ENCODE results near the gene IGFBPL1.

IGFBPL1 gene

DNA sequence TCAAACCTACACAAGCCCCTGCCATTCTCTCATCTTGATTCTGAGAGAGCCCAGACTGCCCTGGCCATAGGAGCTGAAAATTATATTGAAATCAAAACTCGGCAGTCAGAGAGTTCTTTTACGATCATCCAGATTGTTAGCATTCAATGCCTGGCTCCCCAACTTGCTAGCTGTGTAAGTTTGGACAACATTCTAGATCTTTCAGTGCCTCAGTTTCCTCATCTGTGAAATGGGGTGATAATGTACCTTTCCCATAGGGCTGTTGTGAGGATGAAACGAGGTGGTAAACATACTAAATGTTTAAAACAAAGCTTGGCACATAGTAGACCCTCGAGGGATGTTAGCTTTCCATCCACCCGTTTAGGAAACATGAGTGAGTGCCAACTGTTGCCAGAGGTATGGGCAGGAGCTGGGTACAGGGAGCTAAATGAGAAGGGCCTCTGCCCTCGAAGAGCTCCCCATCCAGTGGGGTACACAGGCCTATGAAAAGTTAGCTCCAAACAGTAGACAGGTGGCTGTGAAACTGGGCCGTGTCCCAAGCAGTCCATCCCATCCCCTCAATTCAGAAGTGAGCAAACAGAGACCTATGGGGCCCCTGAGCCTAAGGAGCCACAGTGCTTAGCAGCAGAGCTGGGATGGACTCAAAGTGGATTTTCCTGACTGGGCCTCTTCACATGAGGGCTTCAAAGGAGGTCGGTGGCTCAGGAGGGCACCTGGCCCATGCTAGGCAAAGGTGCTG lies 17.3 kb upstream of the IGFBPL1 start:
- H3K27ac ChIP-seq (ENCODE audit: low read depth, low read length), result no peak overlapping the region
- no peak overlapping the region for H3K9ac ChIP-seq (ENCODE audit: low read length)
- H3K4me3 ChIP-seq (ENCODE audit: low read depth, low read length), result no peak overlapping the region
- no peaks in the 10 kb centered on the region for H3K27me3 ChIP-seq (ENCODE audit: control insufficient read depth, insufficient read depth, low read length)
- H3K4me1 ChIP-seq (ENCODE audit: control insufficient read depth, insufficient read depth, low read length), result peaks cover 8% of the 10 kb centered on the region; the same call in 1 of the 2 replicates
- H3K9me3 ChIP-seq (ENCODE audit: control insufficient read depth, insufficient read depth, low read depth, low read length), result peaks cover 4% of the 10 kb centered on the region; the same call in 1 of the 2 replicates
- no peaks in the 10 kb centered on the region for H3K36me3 ChIP-seq (ENCODE audit: control insufficient read depth, insufficient read depth, low read length)

DNA sequence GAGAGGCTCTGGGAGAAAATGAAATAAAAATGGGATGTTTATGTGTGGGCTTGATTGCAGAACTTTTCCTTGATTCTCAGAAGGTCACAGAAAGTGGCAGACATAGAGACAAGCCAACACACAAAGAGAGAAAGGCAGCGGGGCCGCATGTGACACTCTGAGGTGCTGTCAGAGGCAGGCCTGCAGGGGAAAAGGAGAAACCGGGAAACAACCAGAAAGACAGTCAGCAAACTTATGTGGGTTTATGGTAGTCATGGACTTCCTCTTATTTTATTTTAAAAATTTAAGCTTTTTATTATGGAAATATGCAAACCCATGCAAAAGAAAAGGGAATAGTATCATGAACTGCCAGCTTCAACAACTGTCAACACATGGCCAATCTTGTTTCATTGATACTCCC lies 16.3 kb upstream of the IGFBPL1 start:
- no peaks in the 10 kb centered on the region for H3K36me3 ChIP-seq (ENCODE audit: control insufficient read depth, insufficient read depth, low read length)
- no peak overlapping the region for H3K27ac ChIP-seq (ENCODE audit: low read depth, low read length)
- H3K4me1 ChIP-seq (ENCODE audit: control insufficient read depth, insufficient read depth, low read length), result peaks cover 8% of the 10 kb centered on the region; the same call in 1 of the 2 replicates
- H3K9me3 ChIP-seq (ENCODE audit: control insufficient read depth, insufficient read depth, low read depth, low read length), result peaks cover 6% of the 10 kb centered on the region; the same call in 1 of the 2 replicates
- no peak overlapping the region for H3K4me3 ChIP-seq (ENCODE audit: low read depth, low read length)
- H3K27me3 ChIP-seq (ENCODE audit: control insufficient read depth, insufficient read depth, low read length), result no peaks in the 10 kb centered on the region
- no peak overlapping the region for H3K9ac ChIP-seq (ENCODE audit: low read length)

DNA sequence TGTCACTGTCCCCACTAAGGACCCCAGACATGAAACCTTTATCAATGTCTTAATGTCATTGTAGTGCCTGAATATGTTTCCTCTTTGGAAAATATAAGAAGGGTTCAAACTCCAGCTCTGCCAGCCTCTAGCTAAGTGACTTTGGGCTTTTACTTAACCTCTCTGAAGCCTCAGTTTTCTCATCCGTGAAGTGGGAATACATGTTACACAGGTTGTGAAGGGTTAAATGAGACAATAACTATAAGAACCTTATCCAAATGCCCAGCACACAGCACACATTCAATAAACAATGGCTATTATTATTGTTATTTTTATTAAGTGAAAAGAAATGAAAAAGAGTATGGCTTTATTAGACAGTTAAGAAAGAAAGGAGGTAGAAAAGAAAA lies 15.7 kb upstream of the IGFBPL1 start:
- Histone ChIP-seq H3K4me3 (ENCODE audit: low read depth, low read length) (no peak overlapping the region), H3K27ac (ENCODE audit: low read depth, low read length) (no peak overlapping the region), H3K9me3 (ENCODE audit: control insufficient read depth, insufficient read depth, low read depth, low read length) (peaks cover 6% of the 10 kb centered on the region; the same call in 1 of the 2 replicates), H3K9ac (ENCODE audit: low read length) (no peak overlapping the region), H3K27me3 (ENCODE audit: control insufficient read depth, insufficient read depth, low read length) (no peaks in the 10 kb centered on the region), H3K4me1 (ENCODE audit: control insufficient read depth, insufficient read depth, low read length) (peaks cover 8% of the 10 kb centered on the region; the same call in 1 of the 2 replicates), H3K36me3 (ENCODE audit: control insufficient read depth, insufficient read depth, low read length) (no peaks in the 10 kb centered on the region)

DNA sequence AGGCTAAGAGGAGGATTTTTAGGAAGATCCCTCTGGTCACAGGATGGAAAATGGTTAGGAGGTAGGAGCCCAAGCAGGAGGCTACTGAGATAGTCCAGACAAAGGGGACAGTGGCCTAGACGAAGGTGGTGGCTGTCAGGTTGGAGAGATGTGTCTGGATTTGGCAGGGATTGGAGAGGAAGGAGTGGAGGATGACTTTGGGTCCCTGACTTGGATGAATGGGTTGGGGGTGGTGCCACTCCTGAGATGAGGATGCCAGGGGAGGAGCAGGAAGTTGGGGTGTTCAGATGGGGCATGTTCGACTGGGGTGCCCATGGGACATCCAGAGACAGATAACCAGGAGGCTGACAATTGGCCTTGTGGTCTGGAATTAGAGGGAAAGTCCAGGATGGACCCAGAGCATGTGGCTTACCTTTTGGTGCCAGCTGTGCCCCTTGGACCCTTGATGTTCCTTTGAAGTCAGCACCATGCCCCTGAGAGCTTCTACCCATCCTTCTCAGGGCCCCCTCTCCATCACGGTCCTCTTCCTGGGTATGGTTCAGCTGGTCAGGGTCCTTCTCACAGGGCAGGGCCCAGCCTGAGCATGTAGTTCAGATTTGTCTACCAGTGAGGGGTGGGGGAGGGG lies 15.1 kb upstream of the IGFBPL1 start:
- H3K4me3 ChIP-seq (ENCODE audit: low read depth, low read length), result no peak overlapping the region
- peaks cover 8% of the 10 kb centered on the region; the same call in 1 of the 2 replicates for H3K4me1 ChIP-seq (ENCODE audit: control insufficient read depth, insufficient read depth, low read length)
- no peaks in the 10 kb centered on the region for H3K27me3 ChIP-seq (ENCODE audit: control insufficient read depth, insufficient read depth, low read length)
- no peak overlapping the region for H3K9ac ChIP-seq (ENCODE audit: low read length)
- no peak overlapping the region for H3K27ac ChIP-seq (ENCODE audit: low read depth, low read length)
- H3K9me3 ChIP-seq (ENCODE audit: control insufficient read depth, insufficient read depth, low read depth, low read length), result peaks cover 6% of the 10 kb centered on the region; the same call in 1 of the 2 replicates
- H3K36me3 ChIP-seq (ENCODE audit: control insufficient read depth, insufficient read depth, low read length), result no peaks in the 10 kb centered on the region

DNA sequence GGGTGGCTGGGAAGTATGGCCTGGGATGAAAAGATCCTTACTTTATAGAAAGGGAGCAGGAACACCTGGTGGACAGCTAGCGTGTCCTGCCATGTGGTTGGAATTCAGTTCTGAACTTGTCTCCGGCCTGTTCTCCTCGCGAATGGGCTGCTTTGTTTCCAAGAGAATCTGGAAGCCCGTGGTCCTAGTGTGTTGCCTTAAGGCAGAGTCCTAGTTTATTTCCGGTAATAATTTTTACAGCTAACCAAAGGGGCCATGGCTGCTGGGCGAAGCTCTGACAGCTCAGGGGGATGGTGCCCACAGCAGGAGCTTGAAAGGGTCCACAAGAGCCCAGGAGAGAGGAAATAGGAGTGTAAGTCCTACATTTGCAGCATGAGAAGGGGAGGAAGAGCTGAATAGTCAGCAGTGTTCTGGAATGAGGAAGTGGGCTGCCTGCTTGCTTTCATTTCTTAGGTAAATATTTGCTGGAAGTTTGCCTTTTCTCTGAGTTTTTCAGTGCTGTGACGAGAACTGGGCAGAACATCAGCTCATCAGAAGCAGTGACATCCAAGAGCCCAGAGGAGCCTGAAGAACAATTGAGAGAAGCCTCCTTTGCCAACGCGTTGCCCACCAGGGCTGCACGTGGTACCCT lies 13.1 kb upstream of the IGFBPL1 start:
- Histone ChIP-seq H3K4me3 (ENCODE audit: low read depth, low read length) (no peak overlapping the region), H3K36me3 (ENCODE audit: control insufficient read depth, insufficient read depth, low read length) (no peaks in the 10 kb centered on the region), H3K9ac (ENCODE audit: low read length) (no peak overlapping the region), H3K9me3 (ENCODE audit: control insufficient read depth, insufficient read depth, low read depth, low read length) (peaks cover 6% of the 10 kb centered on the region; the same call in 1 of the 2 replicates), H3K27me3 (ENCODE audit: control insufficient read depth, insufficient read depth, low read length) (no peaks in the 10 kb centered on the region), H3K27ac (ENCODE audit: low read depth, low read length) (no peak overlapping the region), H3K4me1 (ENCODE audit: control insufficient read depth, insufficient read depth, low read length) (peaks cover 8% of the 10 kb centered on the region; the same call in 1 of the 2 replicates)

DNA sequence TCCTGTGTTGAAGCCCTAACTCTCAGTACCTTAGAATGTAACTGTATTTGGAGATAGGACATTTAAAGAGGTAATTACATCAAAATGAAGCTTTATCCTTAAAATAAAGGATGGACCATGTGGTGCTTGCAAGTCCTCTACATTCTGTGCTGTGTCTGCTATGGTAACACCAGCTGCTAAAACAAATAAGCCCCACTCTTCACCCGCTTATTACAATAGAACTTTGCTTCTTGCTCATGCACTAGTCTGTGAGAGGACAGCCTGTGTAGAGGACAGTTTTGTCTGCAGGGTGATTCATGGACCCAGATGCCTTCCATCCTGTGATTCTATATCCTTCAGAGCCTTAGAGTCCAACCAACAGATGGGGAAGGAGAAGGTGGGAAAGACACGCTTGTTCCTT lies 12.5 kb upstream of the IGFBPL1 start:
- Histone ChIP-seq H3K9me3 (ENCODE audit: control insufficient read depth, insufficient read depth, low read depth, low read length) (peaks cover 6% of the 10 kb centered on the region; the same call in 1 of the 2 replicates), H3K27me3 (ENCODE audit: control insufficient read depth, insufficient read depth, low read length) (no peaks in the 10 kb centered on the region), H3K36me3 (ENCODE audit: control insufficient read depth, insufficient read depth, low read length) (no peaks in the 10 kb centered on the region), H3K4me1 (ENCODE audit: control insufficient read depth, insufficient read depth, low read length) (peaks cover 8% of the 10 kb centered on the region; the same call in 1 of the 2 replicates), H3K9ac (ENCODE audit: low read length) (no peak overlapping the region), H3K27ac (ENCODE audit: low read depth, low read length) (no peak overlapping the region), H3K4me3 (ENCODE audit: low read depth, low read length) (no peak overlapping the region)

DNA sequence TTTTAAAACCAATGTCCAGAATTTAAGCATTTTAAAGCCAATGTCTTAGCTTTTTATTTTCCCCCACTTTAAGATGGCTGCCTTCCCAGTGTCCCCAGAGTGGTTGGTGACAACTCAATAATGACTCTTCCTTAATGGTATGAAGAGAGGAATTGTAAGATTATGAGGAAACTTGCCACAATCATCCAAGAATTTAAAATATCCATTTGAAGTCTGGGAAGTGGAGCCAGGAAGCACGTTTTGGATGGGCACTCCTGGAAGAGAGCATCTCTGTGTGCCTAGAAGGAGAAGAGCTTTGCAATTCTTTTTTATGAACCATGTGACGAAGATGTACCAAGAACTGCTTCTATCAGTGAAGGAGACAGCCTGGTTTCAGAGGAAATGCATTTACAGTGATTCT lies 11.3 kb upstream of the IGFBPL1 start:
- H3K9me3 ChIP-seq (ENCODE audit: control insufficient read depth, insufficient read depth, low read depth, low read length), result peaks cover 6% of the 10 kb centered on the region; the same call in 1 of the 2 replicates
- H3K4me1 ChIP-seq (ENCODE audit: control insufficient read depth, insufficient read depth, low read length), result peaks cover 5% of the 10 kb centered on the region; the same call in 1 of the 2 replicates
- no peak overlapping the region for H3K27ac ChIP-seq (ENCODE audit: low read depth, low read length)
- H3K4me3 ChIP-seq (ENCODE audit: low read depth, low read length), result no peak overlapping the region
- H3K27me3 ChIP-seq (ENCODE audit: control insufficient read depth, insufficient read depth, low read length), result no peaks in the 10 kb centered on the region; the same call in 1 of the 2 replicates
- H3K36me3 ChIP-seq (ENCODE audit: control insufficient read depth, insufficient read depth, low read length), result no peaks in the 10 kb centered on the region
- H3K9ac ChIP-seq (ENCODE audit: low read length), result no peak overlapping the region

DNA sequence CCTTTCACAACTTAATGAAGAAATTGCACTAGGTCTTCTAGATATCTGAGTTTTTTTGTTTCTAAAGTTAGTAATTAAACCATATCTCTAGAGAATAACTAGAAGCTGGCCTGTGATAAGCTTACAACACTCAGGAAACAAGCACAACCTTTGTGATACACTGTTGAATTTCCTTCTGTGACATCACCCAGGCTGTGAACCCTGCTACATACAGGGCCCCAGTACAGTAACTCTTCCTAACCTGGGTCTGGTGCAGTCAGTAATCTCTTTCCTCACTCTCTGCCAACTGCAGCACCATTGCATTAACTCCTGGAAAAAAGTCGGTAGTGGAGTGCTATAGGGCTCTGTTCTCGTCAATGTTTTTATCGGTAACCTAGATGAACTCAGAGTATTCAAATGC lies 10.6 kb upstream of the IGFBPL1 start:
- no peak overlapping the region for H3K4me3 ChIP-seq (ENCODE audit: low read depth, low read length)
- H3K36me3 ChIP-seq (ENCODE audit: control insufficient read depth, insufficient read depth, low read length), result no peaks in the 10 kb centered on the region
- H3K9me3 ChIP-seq (ENCODE audit: control insufficient read depth, insufficient read depth, low read depth, low read length), result peaks cover 6% of the 10 kb centered on the region; the same call in 1 of the 2 replicates
- peaks cover 5% of the 10 kb centered on the region; the same call in 1 of the 2 replicates for H3K4me1 ChIP-seq (ENCODE audit: control insufficient read depth, insufficient read depth, low read length)
- H3K27ac ChIP-seq (ENCODE audit: low read depth, low read length), result no peak overlapping the region
- H3K9ac ChIP-seq (ENCODE audit: low read length), result no peak overlapping the region
- H3K27me3 ChIP-seq (ENCODE audit: control insufficient read depth, insufficient read depth, low read length), result no peaks in the 10 kb centered on the region; the same call in 1 of the 2 replicates

DNA sequence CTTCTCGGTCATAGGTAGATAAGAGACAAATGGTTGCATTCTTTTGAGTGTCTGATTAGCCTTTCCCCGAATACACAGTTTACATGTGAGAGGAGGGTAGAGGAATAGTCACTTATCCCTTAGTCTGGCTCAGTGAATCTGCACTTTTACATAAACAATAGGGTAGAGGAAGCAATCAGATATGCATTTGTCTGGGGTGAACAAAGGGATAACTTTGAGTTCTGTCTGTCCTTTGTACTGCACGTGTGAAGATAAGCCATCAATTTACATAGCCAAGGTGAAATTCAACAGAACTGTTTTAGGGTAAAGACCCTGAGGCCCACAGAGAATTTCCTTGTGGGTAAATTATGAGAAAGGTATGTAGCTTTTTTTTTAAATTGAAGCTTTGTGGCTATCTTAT lies 10.1 kb upstream of the IGFBPL1 start:
- no peaks in the 10 kb centered on the region for H3K36me3 ChIP-seq (ENCODE audit: control insufficient read depth, insufficient read depth, low read length)
- no peak overlapping the region for H3K9ac ChIP-seq (ENCODE audit: low read length)
- no peak overlapping the region for H3K27ac ChIP-seq (ENCODE audit: low read depth, low read length)
- H3K4me3 ChIP-seq (ENCODE audit: low read depth, low read length), result no peak overlapping the region
- H3K4me1 ChIP-seq (ENCODE audit: control insufficient read depth, insufficient read depth, low read length), result peaks cover 5% of the 10 kb centered on the region; the same call in 1 of the 2 replicates
- H3K27me3 ChIP-seq (ENCODE audit: control insufficient read depth, insufficient read depth, low read length), result no peaks in the 10 kb centered on the region; the same call in 1 of the 2 replicates
- H3K9me3 ChIP-seq (ENCODE audit: control insufficient read depth, insufficient read depth, low read depth, low read length), result peaks cover 6% of the 10 kb centered on the region; the same call in 1 of the 2 replicates

DNA sequence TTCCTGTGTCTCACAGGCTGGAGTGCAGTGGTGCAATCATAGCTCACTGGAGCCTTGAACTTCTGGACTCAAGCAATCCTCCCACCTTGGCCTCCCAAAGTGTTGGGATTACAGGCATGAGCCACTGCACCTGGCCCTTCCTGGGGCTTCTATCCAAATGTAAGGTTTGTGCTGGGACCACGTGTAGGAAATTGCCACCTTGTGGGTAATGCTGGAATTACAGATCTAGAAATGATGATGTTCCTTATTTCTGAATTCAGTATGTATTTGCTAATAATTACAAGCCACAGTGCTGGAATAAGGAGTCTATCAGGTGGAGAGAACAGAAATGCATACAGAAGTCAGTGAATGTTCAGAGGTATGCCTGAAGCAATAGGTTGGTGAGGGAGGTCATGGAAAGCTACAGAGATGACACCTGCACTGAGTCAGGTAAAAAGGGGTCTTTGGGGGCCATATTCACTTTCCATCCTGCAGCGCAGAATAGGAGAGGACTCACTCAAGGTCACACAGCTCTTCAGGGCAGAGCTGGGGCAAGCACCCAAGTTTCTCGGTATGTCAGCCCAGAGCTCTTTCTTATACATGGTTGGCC lies 8.8 kb upstream of the IGFBPL1 start:
- H3K9ac ChIP-seq (ENCODE audit: low read length), result no peak overlapping the region
- H3K9me3 ChIP-seq (ENCODE audit: control insufficient read depth, insufficient read depth, low read depth, low read length), result peaks cover 6% of the 10 kb centered on the region; the same call in 1 of the 2 replicates
- peaks cover 2% of the 10 kb centered on the region; the same call in 1 of the 2 replicates for H3K27me3 ChIP-seq (ENCODE audit: control insufficient read depth, insufficient read depth, low read length)
- no peak overlapping the region for H3K4me3 ChIP-seq (ENCODE audit: low read depth, low read length)
- H3K36me3 ChIP-seq (ENCODE audit: control insufficient read depth, insufficient read depth, low read length), result no peaks in the 10 kb centered on the region
- no peak overlapping the region for H3K27ac ChIP-seq (ENCODE audit: low read depth, low read length)
- peaks cover 5% of the 10 kb centered on the region; the same call in 1 of the 2 replicates for H3K4me1 ChIP-seq (ENCODE audit: control insufficient read depth, insufficient read depth, low read length)
